Vagina (tissue), 2 donors: Measurements from ENCODE around the gene SLC37A1. TPM values are rescaled to one million over a fixed set of nuclear protein-coding genes. Genes with fewer than 3 reads are reported as not detected.

Experiments used
- DNase-seq, 2 donors: peaks; one replicate each; pipeline ENCODE4 v3.0.0-alpha.2; 2017; ENCODE audit errors: extremely low spot score in 2 of 2
- H3K27ac ChIP-seq: fragments of 200-600 bp; sonication (generic); one replicate; pipeline ENCODE4 v1.5.1; 2019
- H3K27me3 ChIP-seq: fragments of 200-600 bp; sonication (generic); one replicate; pipeline ENCODE4 v1.5.1; 2019
- H3K36me3 ChIP-seq, 2 donors: fragments of 200-600 bp; sonication (generic); one replicate each; pipeline ENCODE4 v1.5.1; 2017 to 2019
- H3K4me1 ChIP-seq: fragments of 200-600 bp; sonication (generic); one replicate; pipeline ENCODE4 v1.5.1; 2019
- H3K4me3 ChIP-seq, 2 donors: fragments of 200-600 bp; sonication (generic); 1 replicate in 1 of 2; 2 replicates in 1 of 2; pipeline ENCODE4 v1.5.1; 2016 to 2019
- H3K9me3 ChIP-seq: fragments of 200-600 bp; sonication (generic); one replicate; pipeline ENCODE4 v1.5.1; 2019
- CTCF ChIP-seq, 3 experiments: fragments of 450-650 bp in 2 of 3; fragments of 200-600 bp in 1 of 3; sonication (generic) in 1 of 3; IDR thresholded peaks; one replicate each; pipeline ENCODE4 v1.5.1; 2017 to 2019; ENCODE audit warnings: antibody characterized with exemption in 3 of 3, mild to moderate bottlenecking in 2 of 3, moderate library complexity in 2 of 3
- POLR2A ChIP-seq, 2 donors: fragments of 450-650 bp; IDR thresholded peaks; one replicate each; pipeline ENCODE4 v1.6.1; 2017; ENCODE audit warnings: antibody characterized with exemption in 2 of 2, mild to moderate bottlenecking in 2 of 2, moderate library complexity in 2 of 2
- POLR2AphosphoS5 ChIP-seq, 2 donors: sonication (generic); formaldehyde crosslinking; IDR thresholded peaks; one replicate each; pipeline ENCODE4 v1.9.0; 2017; ENCODE audit warnings: antibody characterized with exemption in 2 of 2, mild to moderate bottlenecking in 2 of 2, low read depth in 1 of 2; ENCODE audit not compliant: insufficient read depth in 1 of 2
- intact Hi-C: fragments of 100-400 bp; cut with DNase I; formaldehyde crosslinking; loops from one replicate; pipeline ENCODE4 v1.15.1; 2023
- total RNA-seq: library from RNA; depleted of rRNA; stranded (reverse); fragments of >200 nt; gene quantifications from one replicate; pipeline ENCODE4 v1.2.3, GENCODE V29; 2016

The SLC37A1 gene
- total RNA-seq, 1 donor from 2014 or later: 11.8 TPM

- no peak for TF ChIP-seq POLR2A (IDR thresholded peaks at IDR 0.05)
- Histone ChIP-seq H3K4me3 (no peak overlapping the region), H3K27ac (no peak overlapping the region), H3K36me3 (peaks cover 0 to 13% of the 10 kb centered on the region in 2 donors), H3K4me1 (no peaks in the 10 kb centered on the region), H3K27me3 (no peaks in the 10 kb centered on the region), H3K9me3 (no peaks in the 10 kb centered on the region)
- DNase-seq: no peak
- intact Hi-C loops: loop anchor here (2.0 kb wide), 1 partner anchor 51 kb away; no protein-coding TSS in a partner anchor
These were observed 52.4 kb downstream of the SLC37A1 start for GRCh38 chr21:42565886-42566523.

DNA sequence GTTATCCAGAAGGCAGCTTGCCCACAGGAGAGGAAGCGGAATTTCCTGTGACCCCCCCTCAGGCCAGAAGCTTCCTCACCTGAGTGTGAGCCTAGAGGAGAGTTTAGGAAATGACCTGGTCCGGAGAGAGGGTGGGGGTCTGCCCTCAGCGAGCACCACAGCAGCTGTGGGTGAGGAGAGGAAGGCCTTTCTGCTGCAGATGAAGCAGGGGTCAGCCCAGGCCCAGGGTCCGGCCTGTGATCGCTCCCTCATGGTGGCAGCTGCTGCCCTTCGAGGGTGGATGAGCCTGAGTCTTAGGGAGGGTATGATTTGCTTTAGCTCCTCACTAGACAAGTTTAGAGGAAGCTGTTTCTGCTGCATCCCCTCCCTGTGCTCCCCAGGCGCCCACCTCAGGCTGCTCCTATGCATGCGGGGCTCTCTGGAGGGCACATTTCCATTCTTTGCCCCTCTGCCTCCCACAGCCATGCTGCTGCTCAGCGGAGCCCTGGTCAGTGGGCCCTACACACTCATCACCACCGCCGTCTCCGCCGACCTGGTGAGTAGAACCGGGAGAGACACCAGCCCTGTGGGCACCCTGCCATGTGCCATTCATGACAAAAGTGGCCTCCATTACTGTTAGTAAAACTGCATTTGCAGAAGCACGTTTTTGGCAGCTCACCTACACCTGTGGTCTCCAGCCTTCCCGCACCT, 53.0 kb downstream of the SLC37A1 start:
- no peaks in the 10 kb centered on the region for H3K4me1 ChIP-seq
- no peaks in the 10 kb centered on the region for H3K9me3 ChIP-seq
- no peak overlapping the region for H3K27ac ChIP-seq
- intact Hi-C loops: loop anchor here (2.0 kb wide), 1 partner anchor 52 kb away; no protein-coding TSS in a partner anchor
- TF ChIP-seq POLR2AphosphoS5 (IDR thresholded peaks at IDR 0.05; ENCODE audit: insufficient read depth in 1 of 2, low read depth in 1 of 2) (no peak), CTCF (IDR thresholded peaks at IDR 0.05) (no peak), POLR2A (IDR thresholded peaks at IDR 0.05) (no peak)
- no peak for DNase-seq
- H3K4me3 ChIP-seq: no peak overlapping the region
- H3K27me3 ChIP-seq: no peaks in the 10 kb centered on the region
- H3K36me3 ChIP-seq: peaks cover 0 to 14% of the 10 kb centered on the region in 2 donors

GRCh38 chr21:42567214-42567555, 53.5 kb downstream of the SLC37A1 start:
- DNase-seq: no peak
- no peaks in the 10 kb centered on the region for H3K4me1 ChIP-seq
- no peak overlapping the region for H3K4me3 ChIP-seq
- intact Hi-C loops: loop anchor here (2.0 kb wide), 1 partner anchor 52 kb away; no protein-coding TSS in a partner anchor
- TF ChIP-seq POLR2A (IDR thresholded peaks at IDR 0.05) (no peak), CTCF (IDR thresholded peaks at IDR 0.05) (no peak), POLR2AphosphoS5 (IDR thresholded peaks at IDR 0.05; ENCODE audit: insufficient read depth in 1 of 2, low read depth in 1 of 2) (no peak)
- H3K36me3 ChIP-seq: peaks cover 0 to 18% of the 10 kb centered on the region in 2 donors
- H3K27ac ChIP-seq: no peak overlapping the region
- H3K9me3 ChIP-seq: no peaks in the 10 kb centered on the region
- no peaks in the 10 kb centered on the region for H3K27me3 ChIP-seq

DNA sequence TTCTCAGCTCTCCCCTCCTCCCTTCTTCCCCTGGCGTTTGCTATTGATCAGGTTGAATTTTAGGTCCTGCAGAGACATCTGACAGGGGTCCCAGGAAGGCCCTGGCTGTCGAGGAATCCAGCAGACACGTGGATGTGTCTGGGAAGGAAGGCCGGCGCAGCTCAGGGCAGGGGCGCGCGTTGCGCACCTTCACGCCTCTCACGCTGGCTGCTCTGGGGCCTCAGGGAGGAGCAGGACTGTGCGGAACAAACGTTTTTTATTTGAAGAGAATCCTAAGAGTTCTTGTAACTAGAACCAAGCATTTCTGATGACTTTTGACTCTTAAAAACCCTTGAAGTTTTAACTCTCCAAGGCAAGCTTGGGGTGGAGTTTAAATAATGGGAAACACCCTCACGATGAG, 54.2 kb downstream of the SLC37A1 start:
- H3K36me3 ChIP-seq: peaks cover 0 to 18% of the 10 kb centered on the region in 2 donors
- H3K9me3 ChIP-seq: no peaks in the 10 kb centered on the region
- no peak for DNase-seq
- no peak overlapping the region for H3K4me3 ChIP-seq
- intact Hi-C loops: loop anchor here (2.0 kb wide), 1 partner anchor 53 kb away; no protein-coding TSS in a partner anchor
- no peak overlapping the region for H3K27ac ChIP-seq
- TF ChIP-seq CTCF (IDR thresholded peaks at IDR 0.05): no peak
- no peak for TF ChIP-seq POLR2A (IDR thresholded peaks at IDR 0.05)
- no peak for TF ChIP-seq POLR2AphosphoS5 (IDR thresholded peaks at IDR 0.05; ENCODE audit: insufficient read depth in 1 of 2, low read depth in 1 of 2)
- H3K4me1 ChIP-seq: no peaks in the 10 kb centered on the region
- H3K27me3 ChIP-seq: no peaks in the 10 kb centered on the region

GRCh38 chr21:42568376-42568775, 54.7 kb downstream of the SLC37A1 start:
- H3K4me3 ChIP-seq: no peak overlapping the region
- H3K9me3 ChIP-seq: no peaks in the 10 kb centered on the region
- no peak for DNase-seq
- no peaks in the 10 kb centered on the region for H3K4me1 ChIP-seq
- intact Hi-C loops: no loop called here
- no peak overlapping the region for H3K27ac ChIP-seq
- no peak for TF ChIP-seq CTCF (IDR thresholded peaks at IDR 0.05)
- no peak for TF ChIP-seq POLR2AphosphoS5 (IDR thresholded peaks at IDR 0.05; ENCODE audit: insufficient read depth in 1 of 2, low read depth in 1 of 2)
- TF ChIP-seq POLR2A (IDR thresholded peaks at IDR 0.05): no peak
- peaks cover 0 to 18% of the 10 kb centered on the region in 2 donors for H3K36me3 ChIP-seq
- no peaks in the 10 kb centered on the region for H3K27me3 ChIP-seq
